ES-I3 (cell line): Measurements from ENCODE around the gene ANKRD11.
"Not testable (repeated sequence)": the region's sequence is repeated elsewhere in the genome, so short reads cannot be mapped to it uniquely, and the experiment has no call there.

Source experiments
- H3K36me3 ChIP-seq: 2 replicates; pipeline ENCODE4 v1.6.1; 2013; ENCODE audit warnings: mild to moderate bottlenecking, low read length, control low read depth, moderate library complexity; ENCODE audit not compliant: insufficient read depth
- H3K4me1 ChIP-seq: 2 replicates; pipeline ENCODE4 v1.6.1; 2013; ENCODE audit warnings: mild to moderate bottlenecking, control low read depth, low read length; ENCODE audit not compliant: insufficient read depth
- H3K9ac ChIP-seq: 2 replicates; pipeline ENCODE4 v1.6.1; 2013; ENCODE audit warnings: low read depth, mild to moderate bottlenecking, low read length, moderate library complexity
- H3K9me3 ChIP-seq: 2 replicates; pipeline ENCODE4 v1.6.1; 2013; ENCODE audit warnings: mild to moderate bottlenecking, low read length, moderate library complexity; ENCODE audit not compliant: control insufficient read depth, insufficient read depth

Gene ANKRD11

GRCh38 chr16:89331371-89332109 is 158.8 kb downstream of the ANKRD11 start:
- Histone ChIP-seq H3K4me1 (peaks cover 61% of the 10 kb centered on the region), H3K9ac (no peak overlapping the region), H3K36me3 (no peaks in the 10 kb centered on the region), H3K9me3 (no peaks in the 10 kb centered on the region)

DNA sequence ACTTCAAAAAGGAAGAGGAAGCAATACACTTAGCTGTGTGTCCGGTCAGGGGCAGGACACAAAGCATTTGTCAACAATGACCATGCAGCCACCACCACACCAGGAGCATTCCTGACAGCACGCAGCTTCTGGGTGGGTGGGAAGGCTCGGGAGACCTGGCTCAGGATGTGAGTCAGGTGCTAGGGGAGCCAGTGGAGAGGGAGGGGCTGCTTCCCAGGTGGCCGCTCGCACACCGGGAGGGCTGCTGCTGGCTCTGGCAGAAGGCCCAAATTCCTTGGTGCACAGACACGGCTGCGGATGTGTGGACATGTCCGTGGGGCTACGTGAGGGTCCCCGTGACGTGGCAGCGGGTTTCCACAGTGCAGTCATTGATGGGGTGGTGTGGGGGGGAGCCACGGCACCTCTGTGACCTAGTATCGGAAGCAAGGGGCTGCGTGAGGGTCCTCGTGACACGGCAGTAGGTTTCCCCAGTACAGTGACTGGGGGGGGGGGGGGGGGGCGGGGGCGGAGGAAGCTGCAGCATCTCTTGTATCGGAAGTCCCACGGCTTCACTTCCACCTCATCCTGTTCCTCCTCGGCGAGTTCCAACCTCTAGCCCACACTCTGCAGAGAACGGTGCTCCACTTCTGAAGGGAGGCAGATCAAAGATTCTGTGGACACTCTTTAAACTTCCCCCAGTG is 160.0 kb downstream of the ANKRD11 start:
- H3K4me1 ChIP-seq, result peaks cover 61% of the 10 kb centered on the region
- no peak overlapping the region for H3K9ac ChIP-seq
- no peaks in the 10 kb centered on the region for H3K36me3 ChIP-seq
- H3K9me3 ChIP-seq, result no peaks in the 10 kb centered on the region

DNA sequence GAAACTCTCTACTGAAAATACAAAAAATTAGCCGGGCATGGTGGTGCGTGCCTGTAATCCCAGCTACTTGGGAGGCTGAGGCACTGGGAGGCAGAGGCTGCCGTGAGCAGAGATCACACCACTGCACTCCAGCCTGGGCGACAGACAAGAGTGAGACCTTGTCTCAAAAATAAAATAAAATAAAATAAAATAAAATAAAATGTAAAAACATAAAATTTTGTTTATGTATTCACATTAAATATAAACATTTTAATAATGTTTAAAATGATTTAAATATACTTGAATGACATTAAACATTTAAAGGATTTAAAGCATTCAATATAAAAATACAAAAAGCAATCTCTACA is 160.6 kb downstream of the ANKRD11 start:
- H3K4me1 ChIP-seq, result peaks cover 59% of the 10 kb centered on the region

DNA sequence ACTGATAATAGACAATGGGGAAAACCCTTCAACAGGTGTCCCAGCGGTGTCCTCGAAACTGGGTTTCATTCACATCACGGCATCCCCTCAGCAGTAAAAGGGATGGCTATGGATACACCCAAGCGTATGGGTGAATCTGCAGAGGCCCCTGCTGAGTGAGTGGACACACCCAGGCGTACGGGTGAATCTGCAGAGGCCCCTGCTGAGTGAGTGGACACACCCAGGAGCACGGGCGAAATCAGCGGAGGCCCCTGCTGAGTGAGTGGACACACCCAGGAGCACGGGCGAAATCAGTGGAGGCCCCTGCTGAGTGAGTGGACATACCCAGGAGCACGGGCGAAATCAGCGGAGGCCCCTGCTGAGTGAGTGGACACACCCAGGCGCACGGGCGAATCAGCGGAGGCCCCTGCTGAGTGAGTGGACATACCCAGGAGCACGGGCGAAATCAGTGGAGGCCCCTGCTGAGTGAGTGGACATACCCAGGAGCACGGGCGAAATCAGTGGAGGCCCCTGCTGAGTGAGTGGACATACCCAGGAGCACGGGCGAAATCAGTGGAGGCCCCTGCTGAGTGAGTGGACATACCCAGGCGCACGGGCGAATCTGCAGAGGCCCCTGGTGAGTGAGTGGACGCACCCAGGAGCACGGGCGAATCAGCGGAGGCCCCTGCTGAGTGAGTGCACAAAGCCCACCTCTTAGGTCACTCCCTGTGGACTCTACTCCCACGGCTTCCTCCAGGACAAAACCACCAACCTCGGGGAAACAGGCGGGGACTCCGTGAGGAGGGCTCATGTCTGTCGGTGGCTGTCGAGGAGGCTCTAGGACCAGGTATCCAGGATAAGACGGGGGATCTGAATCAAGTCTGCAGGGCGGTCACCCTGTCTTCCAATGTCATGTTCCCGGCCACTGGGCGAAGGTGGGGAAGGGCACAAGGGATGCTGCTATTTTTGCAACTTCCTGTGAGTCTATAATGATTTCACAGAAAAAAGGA is 161.7 kb downstream of the ANKRD11 start:
- H3K9me3 ChIP-seq, H3K9ac ChIP-seq, H3K36me3 ChIP-seq: not testable (repeated sequence)
- peaks cover 56% of the 10 kb centered on the region for H3K4me1 ChIP-seq

More for the DNA sequence above, 160.6 kb downstream of the ANKRD11 start:
- not testable (repeated sequence) for H3K9ac ChIP-seq, H3K9me3 ChIP-seq, H3K36me3 ChIP-seq

DNA sequence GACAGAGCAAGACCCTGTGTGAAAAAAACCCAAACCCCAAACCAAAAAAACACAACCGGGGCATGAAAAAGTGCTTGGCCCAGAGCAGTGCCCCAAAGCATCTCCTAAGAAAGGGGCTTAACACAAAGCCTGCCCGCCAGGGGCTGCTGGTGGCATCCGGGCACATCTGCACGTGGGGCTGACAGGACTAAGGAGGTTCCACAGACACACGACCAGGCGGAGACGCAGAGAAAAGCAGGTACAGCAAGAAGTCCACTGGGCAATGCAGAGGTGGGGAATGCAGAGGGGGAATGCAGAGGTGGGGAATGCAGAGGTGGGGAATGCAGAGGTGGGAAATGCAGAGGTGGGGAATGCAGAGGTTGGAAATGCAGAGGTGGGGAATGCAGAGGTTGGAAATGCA is 163.6 kb downstream of the ANKRD11 start:
- H3K9me3 ChIP-seq, result no peaks in the 10 kb centered on the region
- no peak overlapping the region for H3K9ac ChIP-seq
- H3K4me1 ChIP-seq, result peaks cover 61% of the 10 kb centered on the region
- H3K36me3 ChIP-seq, result no peaks in the 10 kb centered on the region

GRCh38 chr16:89325861-89326471 is 164.4 kb downstream of the ANKRD11 start:
- no peak overlapping the region for H3K9ac ChIP-seq
- H3K36me3 ChIP-seq, result no peaks in the 10 kb centered on the region
- H3K4me1 ChIP-seq, result peaks cover 60% of the 10 kb centered on the region
- no peaks in the 10 kb centered on the region for H3K9me3 ChIP-seq

DNA sequence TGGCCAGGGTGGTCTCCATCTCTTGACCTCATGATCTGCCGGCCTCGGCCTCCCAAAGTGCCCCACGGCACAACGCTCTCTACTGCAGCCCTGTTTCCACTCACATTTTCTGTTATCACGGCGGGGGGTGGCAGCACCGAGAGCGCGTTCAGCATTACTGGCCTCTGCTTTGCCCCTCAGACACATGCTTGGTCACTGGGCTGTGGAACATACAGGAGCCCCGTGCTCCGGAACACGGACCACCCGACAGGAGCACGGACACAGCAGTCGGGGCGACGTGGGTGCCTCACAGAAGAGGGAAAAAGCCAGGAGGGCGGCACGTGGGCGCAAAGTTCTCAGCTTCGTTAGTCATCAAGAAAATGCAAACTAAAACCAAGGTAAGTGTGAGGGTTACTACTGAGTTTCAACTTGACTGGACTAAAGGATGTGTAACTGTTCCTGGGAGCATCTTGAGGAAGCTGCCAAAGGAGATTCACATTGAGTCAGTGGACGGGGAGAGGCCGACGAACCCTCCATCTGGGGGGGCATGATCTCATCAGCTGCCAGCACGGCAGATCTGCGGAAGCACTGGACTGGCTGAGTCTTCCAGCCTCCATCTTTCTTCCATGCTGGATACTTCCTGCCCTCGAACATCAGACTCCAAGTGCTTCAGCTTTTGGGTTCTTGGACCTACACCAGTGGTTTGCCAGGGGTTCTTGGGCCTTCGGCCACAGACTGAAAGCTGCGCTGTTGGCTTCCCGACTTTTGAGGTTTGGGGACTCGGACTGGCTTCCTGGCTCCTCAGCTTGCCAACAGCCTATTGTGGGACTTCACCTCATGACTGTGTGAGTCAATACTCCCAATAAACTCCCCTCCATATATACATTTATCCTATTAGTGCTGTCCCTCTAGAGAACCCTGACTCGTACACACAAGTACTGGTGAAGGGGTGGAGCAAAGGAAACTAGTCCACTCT is 166.0 kb downstream of the ANKRD11 start:
- no peaks in the 10 kb centered on the region for H3K9me3 ChIP-seq
- peaks cover 75% of the 10 kb centered on the region for H3K4me1 ChIP-seq
- H3K36me3 ChIP-seq, result peaks cover 2% of the 10 kb centered on the region; the same call in 1 of the 2 replicates
- H3K9ac ChIP-seq, result no peak overlapping the region

DNA sequence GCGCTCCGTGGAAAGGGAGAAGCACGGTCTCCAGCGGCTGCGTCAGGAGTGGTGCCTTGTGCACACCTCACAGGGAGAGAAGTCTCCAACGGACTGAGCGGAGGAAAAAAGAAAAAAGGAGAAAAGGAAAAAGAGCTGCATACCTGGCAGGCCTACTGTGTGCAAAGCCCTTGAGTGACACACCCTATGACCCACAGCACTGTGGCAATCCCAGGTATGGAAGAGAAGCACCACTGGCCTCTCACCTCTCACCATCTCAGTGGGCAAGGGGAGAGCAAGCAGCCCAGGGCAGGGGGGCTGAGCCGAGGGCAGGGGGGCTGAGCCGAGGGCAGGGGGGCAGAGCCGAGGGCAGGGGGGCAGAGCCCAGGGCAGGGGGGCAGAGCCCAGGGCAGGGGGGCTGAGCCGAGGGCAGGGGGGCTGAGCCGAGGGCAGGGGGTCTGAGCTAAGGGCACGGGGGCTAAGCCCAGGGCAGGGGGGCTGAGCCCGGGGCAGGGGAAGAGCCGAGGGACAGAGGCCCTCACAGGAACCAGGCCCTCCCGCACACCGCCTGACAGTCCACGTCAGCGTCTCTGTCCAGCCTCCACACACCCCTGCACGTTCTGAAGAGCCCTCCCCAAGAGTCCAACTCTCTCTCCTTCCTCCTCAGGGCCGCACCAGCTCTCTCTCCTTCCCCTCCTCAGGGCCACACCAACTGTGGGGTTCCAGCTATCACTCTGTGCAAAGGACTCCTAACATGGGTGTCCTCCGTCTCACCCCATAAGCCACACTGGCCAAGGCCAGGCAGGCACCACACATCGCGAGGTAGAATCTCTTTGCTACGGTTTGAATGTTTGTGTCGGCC is 167.0 kb downstream of the ANKRD11 start:
- H3K36me3 ChIP-seq, result peaks cover 3% of the 10 kb centered on the region; the same call in 1 of the 2 replicates
- H3K9ac ChIP-seq, result no peak overlapping the region
- peaks cover 82% of the 10 kb centered on the region for H3K4me1 ChIP-seq
- H3K9me3 ChIP-seq, result no peaks in the 10 kb centered on the region

DNA sequence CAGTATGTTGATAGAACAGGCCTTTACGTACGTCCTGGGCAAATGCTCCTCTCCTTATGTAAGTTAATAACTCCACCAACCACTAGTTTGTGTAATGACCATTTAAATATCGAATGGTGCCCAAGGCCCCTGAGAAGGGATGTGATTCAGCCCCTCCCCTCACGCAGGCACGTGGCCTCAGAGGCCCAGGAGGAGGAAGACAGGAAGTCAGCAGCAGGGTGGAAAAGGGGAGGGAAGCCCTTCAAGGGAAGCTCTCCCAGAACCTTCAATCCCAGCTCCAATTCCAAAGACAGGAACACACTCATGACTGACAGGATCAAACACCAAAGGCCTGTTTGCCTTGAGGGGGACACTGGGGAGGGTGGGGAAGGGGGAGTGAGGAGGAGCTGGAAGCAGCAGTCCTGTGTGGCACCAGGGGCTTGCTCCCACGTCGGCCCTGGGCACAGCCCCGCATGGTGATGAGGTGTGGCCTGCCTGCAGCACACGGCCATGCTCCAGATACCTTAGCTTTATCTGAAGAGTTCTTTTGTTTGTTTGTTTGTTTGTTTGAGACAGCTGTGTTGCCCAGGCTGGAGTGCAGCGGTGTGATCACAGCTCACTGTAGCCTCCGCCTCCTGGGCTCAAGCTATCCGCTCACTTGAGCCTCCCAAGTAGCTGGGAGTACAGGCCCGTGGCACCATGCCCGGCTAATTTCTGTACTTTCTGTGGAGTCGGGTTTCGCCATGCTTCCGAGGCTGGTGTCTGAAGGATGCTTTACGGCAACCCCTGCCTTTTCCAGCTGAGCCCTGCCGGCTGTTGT is 167.8 kb downstream of the ANKRD11 start:
- Histone ChIP-seq H3K9ac (no peak overlapping the region), H3K9me3 (no peaks in the 10 kb centered on the region), H3K36me3 (peaks cover 3% of the 10 kb centered on the region; the same call in 1 of the 2 replicates), H3K4me1 (peaks cover 76% of the 10 kb centered on the region)

DNA sequence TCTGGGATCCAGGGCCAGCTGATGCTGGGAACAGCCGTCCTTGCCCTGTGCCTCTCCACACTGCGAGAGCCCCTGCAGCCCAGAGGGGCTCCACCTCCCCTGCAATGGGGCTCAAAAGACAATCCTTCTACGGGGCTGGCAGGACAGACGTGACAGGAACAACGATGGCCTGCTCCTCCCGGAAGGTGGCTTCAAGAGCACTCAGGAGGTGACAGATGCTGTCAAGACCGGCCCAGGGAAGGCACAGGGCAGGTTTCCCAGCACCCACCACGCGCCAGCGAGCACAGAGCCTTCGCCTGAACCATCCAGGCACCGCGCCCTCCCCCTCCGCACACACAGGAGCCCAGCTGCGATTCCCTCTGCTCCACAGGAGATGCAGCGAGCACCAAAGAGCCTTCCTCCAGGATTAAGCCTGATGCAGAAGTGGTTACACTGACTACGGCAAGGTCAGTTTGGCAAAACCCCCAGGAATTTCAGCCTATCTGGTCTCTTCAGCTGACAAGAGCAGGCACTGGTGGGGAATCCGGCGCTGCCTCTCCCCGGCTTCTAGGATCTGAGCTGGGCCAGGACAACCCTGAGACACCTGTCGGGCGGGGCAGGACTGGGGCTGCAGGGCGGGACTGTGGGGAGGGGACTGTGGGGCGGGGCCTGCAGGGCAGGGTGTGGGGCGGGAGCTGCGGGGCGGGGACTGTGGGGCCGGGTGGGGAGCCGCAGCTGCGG is 169.4 kb downstream of the ANKRD11 start:
- Histone ChIP-seq H3K4me1 (peaks cover 76% of the 10 kb centered on the region), H3K9me3 (no peaks in the 10 kb centered on the region), H3K9ac (peak overlapping the region; percentile 10; the same call in 1 of the 2 replicates), H3K36me3 (peaks cover 3% of the 10 kb centered on the region; the same call in 1 of the 2 replicates)

DNA sequence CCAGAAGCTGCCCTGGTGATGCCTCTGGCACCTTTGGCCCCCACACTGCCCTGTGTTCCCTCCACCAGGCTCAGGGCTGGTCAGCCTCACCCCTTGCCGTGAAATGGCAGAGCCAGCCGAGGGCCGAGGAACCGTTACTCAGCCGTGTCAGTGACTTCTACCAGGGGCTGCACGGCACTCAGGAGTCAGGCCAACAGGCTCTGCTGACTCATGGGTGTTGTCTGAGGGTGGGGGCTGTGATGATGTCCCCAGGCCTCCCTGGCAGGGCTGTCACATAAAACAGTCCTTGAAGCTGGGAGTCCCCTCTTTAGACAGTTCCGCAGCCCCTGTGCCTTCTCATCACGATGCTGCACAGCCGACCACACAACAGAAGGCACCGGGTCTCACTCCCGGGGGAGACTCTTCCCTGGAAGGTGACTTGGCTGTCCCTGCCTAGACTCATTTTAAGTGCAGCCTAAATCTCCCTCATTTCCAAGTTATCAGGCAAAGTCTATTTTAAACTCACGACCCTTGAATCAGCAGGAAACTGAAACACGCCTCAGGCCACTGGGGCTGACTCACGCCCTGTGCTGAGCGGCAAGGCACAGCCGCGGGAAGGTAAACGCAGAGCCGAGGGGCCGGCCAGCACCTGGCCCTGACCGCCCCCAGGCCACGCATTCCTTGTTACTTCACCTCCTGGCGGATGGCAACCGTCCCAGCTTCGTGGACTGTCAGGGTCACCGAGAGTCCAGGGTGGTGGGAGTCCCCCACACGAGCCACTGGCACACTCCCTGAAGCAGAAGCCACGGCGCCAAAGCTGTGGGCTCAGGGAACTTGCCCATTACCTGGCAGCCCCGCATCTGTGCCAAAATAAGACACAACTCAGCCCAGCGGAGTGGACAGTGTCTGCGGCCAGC is 170.2 kb downstream of the ANKRD11 start:
- Histone ChIP-seq H3K9ac (no peak overlapping the region), H3K4me1 (peaks cover 75% of the 10 kb centered on the region), H3K36me3 (peaks cover 3% of the 10 kb centered on the region; the same call in 1 of the 2 replicates), H3K9me3 (no peaks in the 10 kb centered on the region)
